Naive B cell (primary cell): ENCODE data around the gene ZNF423. TPM values are rescaled to one million over a fixed set of nuclear protein-coding genes. Genes with fewer than 3 reads are reported as not detected.

Experiments
- ATAC-seq, 2 donors: fragments of 150-1000 bp; cut with Tn5 transposase; 2 replicates each; pipeline ENCODE4 v1.10.0; 2021; ENCODE audit warnings: low read depth in 2 of 2, mild to moderate bottlenecking in 2 of 2, moderate library complexity in 2 of 2
- DNase-seq: peaks from one replicate; pipeline ENCODE4 v3.0.0; 2022
- H3K27ac Mint-ChIP-seq, 6 donors: one replicate each; pipeline ENCODE4 v1.8.0; 2020 to 2022; ENCODE audit warnings: mild to moderate bottlenecking in 6 of 6, mixed read lengths in 6 of 6, moderate library complexity in 5 of 6, inconsistent platforms in 2 of 6
- H3K27me3 Mint-ChIP-seq, 3 donors: one replicate each; pipeline ENCODE4 v1.8.0; 2021 to 2022; ENCODE audit warnings: mixed read lengths in 3 of 3, mild to moderate bottlenecking in 1 of 3
- H3K36me3 Mint-ChIP-seq, 2 donors: one replicate each; pipeline ENCODE4 v1.8.0; 2020 to 2022; ENCODE audit warnings: mixed read lengths in 2 of 2, inconsistent platforms in 1 of 2, mild to moderate bottlenecking in 1 of 2
- H3K4me1 Mint-ChIP-seq, 3 donors: one replicate each; pipeline ENCODE4 v1.8.0; 2020 to 2022; ENCODE audit warnings: mixed read lengths in 3 of 3, inconsistent platforms in 1 of 3, mild to moderate bottlenecking in 1 of 3, moderate library complexity in 1 of 3
- H3K4me3 Mint-ChIP-seq, 8 donors: one replicate each; pipeline ENCODE4 v1.8.0; 2020 to 2022; ENCODE audit warnings: mild to moderate bottlenecking in 8 of 8, mixed read lengths in 8 of 8, moderate library complexity in 8 of 8, inconsistent platforms in 2 of 8
- H3K9me3 Mint-ChIP-seq, 7 donors: one replicate each; pipeline ENCODE4 v1.8.0; 2020 to 2022; ENCODE audit warnings: mixed read lengths in 7 of 7, mild to moderate bottlenecking in 5 of 7, inconsistent platforms in 2 of 7, moderate library complexity in 1 of 7
- polyA plus RNA-seq, 6 donors: library from polyadenylated mRNA; unstranded; fragments of 300-500 nt; fragmentation: Illumina TruSeq; gene quantifications; one replicate each; pipeline ENCODE4 v1.2.3, GENCODE V29; 2021; ENCODE audit warnings: low read depth in 6 of 6

ZNF423 gene
- polyA plus RNA-seq, 6 donors from 2014 or later = not detected

DNA sequence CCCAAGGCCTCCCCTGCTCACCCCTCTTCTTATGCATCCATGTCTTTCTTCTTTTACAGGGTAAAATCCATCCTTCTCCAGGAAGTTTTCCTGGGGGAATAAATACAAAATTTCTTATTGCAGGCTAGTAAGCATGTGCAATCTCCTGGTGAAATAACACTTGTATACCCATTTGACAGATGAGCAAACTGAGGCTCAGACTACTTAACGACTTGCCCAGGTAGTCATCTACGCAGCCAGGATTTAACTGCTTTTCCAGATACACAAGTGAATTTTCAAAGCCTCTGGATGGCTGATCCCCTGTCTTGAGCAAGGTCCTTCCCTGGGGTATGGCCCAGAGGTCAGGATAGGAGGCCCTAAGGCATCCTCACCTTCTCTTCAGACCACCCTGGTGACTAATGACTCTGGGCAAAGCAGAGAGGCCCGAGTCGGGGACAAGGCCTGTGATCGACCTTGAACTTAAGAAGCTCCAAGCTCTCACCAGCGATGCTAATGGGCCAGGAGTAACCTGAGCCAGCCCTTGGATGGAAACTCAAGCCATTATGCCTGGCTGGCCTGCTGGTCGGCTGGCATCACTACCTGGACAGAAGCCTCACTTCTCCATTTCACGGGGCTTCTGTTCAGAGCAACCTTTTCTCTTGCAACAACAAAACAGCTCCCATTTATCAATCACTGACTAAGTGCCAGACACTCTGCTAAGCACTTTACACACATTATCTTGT is 33.1 kb downstream of the ZNF423 start:
- Mint-ChIP-seq H3K9me3 (no peaks in the 10 kb centered on the region), H3K4me1 (no peaks in the 10 kb centered on the region), H3K4me3 (no peak overlapping the region), H3K27me3 (peaks cover 0 to 11% (median 0%) of the 10 kb centered on the region in 3 donors), H3K27ac (no peak overlapping the region), H3K36me3 (no peaks in the 10 kb centered on the region)
- ATAC-seq (no peak), DNase-seq (no peak)

DNA sequence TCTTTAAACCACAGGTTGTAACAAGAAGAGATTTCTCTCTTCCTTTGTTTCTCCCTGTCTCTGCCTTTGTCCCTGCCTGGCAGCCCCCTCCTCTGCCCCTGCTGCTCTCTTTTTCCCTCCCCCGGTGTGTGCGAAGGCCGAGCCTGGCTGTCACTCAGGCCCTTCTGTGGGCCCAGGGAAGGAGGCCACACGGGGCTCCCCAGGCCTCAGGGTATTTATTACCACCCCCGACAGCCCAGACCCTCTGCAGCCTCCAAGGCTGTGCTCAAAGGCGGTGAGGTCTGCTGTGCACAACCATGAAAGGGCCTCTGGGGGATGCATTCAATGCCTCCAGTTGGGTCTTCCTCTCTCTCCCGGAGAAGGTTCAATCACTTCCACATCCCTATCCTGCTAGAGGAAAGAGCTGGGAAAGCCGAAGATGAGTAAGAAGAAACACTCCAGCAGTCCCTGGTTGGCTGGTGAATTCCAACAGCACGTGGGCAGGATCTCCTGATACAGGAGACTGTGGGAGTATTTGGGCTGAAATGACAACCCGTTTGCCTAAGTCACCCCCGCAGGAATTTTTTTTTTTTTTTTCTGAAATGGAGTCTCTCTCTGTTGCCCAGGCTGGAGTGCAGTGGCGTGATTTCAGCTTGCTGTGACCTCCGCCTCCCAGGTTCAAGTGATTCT is 34.2 kb downstream of the ZNF423 start:
- ATAC-seq (no peak), DNase-seq (no peak)
- no peak overlapping the region for H3K27ac Mint-ChIP-seq
- peaks cover 0 to 5% (median 0%) of the 10 kb centered on the region in 3 donors for H3K27me3 Mint-ChIP-seq
- no peaks in the 10 kb centered on the region for H3K4me1 Mint-ChIP-seq
- H3K4me3 Mint-ChIP-seq = no peak overlapping the region
- no peaks in the 10 kb centered on the region for H3K36me3 Mint-ChIP-seq
- no peaks in the 10 kb centered on the region for H3K9me3 Mint-ChIP-seq

DNA sequence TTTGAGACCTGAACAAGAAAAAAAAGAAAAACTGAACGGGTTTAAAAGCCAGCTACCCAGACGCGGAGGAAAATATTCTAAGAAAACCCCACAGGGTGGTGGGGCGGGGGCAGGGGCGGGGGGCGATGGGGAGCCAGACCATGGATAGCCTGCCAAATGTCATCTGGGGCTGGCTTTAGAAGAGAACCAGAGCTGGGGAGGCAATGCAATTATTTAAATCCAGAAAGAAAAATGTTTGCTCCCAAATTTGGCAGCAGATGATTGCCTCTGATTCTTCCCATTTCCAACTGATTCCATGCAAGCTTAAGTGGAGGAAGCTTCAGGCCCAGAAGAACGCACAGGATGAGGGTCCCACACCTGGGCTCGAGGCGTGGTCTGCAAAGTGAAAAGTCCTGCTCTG is 34.8 kb downstream of the ZNF423 start:
- Mint-ChIP-seq H3K27ac (no peak overlapping the region), H3K36me3 (no peaks in the 10 kb centered on the region), H3K27me3 (peaks cover 0 to 5% (median 0%) of the 10 kb centered on the region in 3 donors), H3K4me3 (no peak overlapping the region), H3K9me3 (no peaks in the 10 kb centered on the region), H3K4me1 (no peaks in the 10 kb centered on the region)
- ATAC-seq (no peak), DNase-seq (no peak)

DNA sequence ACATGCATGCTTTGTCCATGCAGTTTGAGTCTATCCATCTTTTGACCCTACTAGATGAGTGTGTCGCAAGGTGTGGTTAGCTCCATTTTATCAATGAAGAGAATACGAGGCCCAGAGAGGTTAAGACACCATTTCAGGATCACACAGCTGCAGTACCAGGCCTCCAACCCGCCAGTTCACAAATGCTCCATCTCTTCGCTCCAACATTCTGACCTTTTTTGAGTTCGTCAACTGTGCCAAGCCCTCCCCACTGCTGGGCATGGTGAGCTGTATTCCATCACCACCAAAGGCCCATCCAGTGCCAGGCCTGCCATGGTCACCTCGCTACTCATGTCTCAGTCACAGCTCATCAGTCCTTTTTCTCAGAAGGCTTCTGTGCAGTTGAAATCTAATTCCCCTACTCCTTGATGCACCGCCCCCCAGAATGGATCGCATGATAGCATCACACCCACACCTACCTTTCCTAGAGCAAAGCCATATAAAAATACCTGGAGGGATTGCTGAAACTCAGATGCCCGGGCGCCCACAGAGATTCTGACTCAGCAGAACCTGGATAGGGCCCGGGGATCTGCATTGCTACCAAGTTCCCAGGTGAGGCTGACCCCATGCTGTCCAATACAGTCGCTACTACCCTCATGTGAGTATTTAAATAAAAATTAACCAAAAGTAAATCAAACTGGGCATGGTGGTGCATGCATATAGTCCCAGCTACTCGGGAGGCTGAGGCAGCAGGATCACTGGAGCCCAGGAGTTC is 38.0 kb downstream of the ZNF423 start:
- Mint-ChIP-seq H3K9me3 (no peaks in the 10 kb centered on the region), H3K27ac (no peak overlapping the region), H3K27me3 (no peaks in the 10 kb centered on the region), H3K4me1 (no peaks in the 10 kb centered on the region), H3K36me3 (no peaks in the 10 kb centered on the region), H3K4me3 (peak overlapping the region in 1 of 8 donors; percentile 60)
- no peak for DNase-seq
- no peak for ATAC-seq

DNA sequence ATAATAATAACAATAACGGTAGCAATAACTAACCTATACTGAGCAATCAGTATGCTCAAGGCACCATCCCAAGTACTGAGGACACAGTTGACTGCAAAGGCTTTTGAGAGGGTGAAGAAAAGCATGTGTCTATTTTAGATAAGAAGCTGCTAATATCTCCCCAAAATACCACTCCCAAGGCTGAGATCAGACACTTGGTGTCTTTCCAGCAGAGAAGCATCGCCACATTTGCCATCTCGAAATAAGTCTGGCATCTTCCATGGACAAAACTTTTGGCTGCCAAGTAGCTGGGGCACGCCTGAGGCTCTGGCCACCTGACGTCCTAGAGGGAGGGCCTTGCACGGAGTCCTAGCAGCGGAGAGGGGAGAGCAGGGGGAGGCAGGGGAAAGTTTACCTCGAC is 39.0 kb downstream of the ZNF423 start:
- no peaks in the 10 kb centered on the region for H3K9me3 Mint-ChIP-seq
- DNase-seq = no peak
- no peak for ATAC-seq
- H3K4me1 Mint-ChIP-seq = no peaks in the 10 kb centered on the region
- H3K36me3 Mint-ChIP-seq = no peaks in the 10 kb centered on the region
- no peak overlapping the region for H3K4me3 Mint-ChIP-seq
- no peaks in the 10 kb centered on the region for H3K27me3 Mint-ChIP-seq
- no peak overlapping the region for H3K27ac Mint-ChIP-seq

DNA sequence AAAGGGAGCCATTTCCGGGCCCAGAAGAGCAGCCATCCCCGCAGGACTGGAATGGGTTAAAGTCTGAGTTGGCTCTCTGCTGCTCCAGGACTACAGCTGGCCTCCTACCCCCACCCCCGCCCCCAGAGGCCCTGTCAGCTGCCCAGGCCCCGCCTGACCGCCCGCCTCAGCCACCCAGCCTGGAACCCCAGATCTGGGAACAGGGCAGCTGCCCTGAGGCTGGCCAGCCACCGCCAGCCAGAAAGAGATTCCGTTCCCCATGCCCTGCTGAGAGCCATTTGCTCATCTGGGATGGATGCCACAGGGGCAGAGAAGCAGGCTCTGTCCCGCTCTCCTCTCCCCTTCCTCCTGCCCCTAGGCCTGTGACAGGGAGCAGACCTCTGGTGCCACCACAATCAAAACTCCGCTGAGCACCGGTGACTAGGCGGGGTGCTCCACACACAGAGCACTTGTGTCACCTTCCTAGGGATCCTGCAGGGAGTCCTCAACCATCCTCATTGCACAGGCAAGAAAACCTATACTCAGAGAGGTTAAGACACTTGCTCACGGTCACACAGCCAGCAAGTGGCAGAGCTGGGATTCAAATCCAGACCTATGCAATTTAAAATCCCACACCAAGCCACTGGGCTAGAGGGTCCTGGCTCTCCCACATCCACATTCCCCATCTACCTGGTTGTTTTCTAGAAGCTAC is 44.1 kb downstream of the ZNF423 start:
- Mint-ChIP-seq H3K27ac (peak overlapping the region in 2 of 6 donors; percentile 49 to 52), H3K4me1 (peaks cover 0 to 2% (median 0%) of the 10 kb centered on the region in 3 donors), H3K4me3 (no peak overlapping the region), H3K9me3 (no peaks in the 10 kb centered on the region), H3K27me3 (no peaks in the 10 kb centered on the region), H3K36me3 (no peaks in the 10 kb centered on the region)
- no peak for ATAC-seq
- DNase-seq = no peak

DNA sequence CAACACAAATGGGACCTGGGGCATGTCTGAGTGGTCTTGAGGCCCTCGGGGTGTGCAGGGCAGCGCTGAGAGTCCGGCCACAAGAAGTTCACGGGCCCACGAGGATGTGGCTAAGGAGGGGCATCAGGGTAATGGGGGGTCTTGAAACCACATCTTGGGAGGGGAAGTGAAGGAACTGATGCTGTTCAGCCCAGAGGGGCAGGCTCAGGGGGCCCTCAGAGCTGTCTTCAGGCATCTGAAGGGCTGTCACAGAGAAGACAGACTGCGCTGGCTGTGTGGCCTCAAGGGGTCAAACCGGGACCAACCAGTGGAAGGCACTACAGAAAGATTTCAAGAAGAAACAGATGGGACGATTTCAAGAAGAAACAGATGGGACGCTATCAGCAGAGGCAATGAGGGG is 45.1 kb downstream of the ZNF423 start:
- Mint-ChIP-seq H3K9me3 (no peaks in the 10 kb centered on the region), H3K4me3 (no peak overlapping the region), H3K4me1 (peaks cover 0 to 2% (median 0%) of the 10 kb centered on the region in 3 donors), H3K27ac (peak overlapping the region in 1 of 6 donors; percentile 13), H3K36me3 (no peaks in the 10 kb centered on the region), H3K27me3 (no peaks in the 10 kb centered on the region)
- ATAC-seq (no peak), DNase-seq (no peak)

DNA sequence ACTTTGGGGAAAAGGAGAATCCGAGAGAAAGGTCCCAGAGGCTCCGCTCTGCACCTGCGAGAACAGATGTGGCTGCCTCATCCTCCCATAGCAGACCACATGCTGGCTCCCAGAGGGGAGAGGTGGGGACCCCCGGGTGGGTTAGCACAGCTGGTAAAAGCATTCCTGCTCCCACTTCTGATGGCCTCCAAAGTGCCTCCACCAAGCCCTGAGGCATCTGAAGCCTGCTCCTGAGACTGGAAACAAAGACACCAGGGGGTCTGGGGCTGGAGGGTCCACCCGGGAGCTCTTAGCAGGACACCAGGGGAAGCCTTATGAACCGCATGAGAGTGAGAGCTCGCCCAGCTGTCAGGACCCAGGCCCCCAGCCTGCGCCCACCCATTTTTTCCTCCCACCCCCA is 46.4 kb downstream of the ZNF423 start:
- Mint-ChIP-seq H3K4me1 (peaks cover 0 to 2% (median 0%) of the 10 kb centered on the region in 3 donors), H3K4me3 (no peak overlapping the region), H3K9me3 (no peaks in the 10 kb centered on the region), H3K27ac (no peak overlapping the region), H3K36me3 (no peaks in the 10 kb centered on the region), H3K27me3 (no peaks in the 10 kb centered on the region)
- DNase-seq (no peak), ATAC-seq (no peak)

DNA sequence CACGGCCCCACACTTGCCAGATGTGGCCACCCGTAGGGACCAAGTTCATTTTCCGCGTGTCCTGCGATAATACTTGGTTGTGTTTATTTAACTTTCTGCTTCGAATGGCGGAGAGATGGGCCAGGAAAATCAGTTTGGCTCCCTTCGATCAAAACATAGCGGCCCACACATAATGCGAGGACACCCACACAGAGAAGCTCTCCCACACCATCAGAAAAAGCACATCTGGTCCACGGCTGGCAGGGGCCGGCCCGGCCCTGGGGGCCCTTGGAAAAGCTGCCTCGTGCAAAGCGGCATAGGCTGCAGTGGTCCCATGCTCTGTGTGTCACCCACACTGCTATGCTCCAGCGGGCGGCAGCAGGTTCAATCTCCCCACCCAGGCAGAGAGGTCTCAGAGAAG is 46.9 kb downstream of the ZNF423 start:
- Mint-ChIP-seq H3K27me3 (no peaks in the 10 kb centered on the region), H3K9me3 (no peaks in the 10 kb centered on the region), H3K27ac (no peak overlapping the region), H3K36me3 (no peaks in the 10 kb centered on the region), H3K4me1 (peaks cover 0 to 2% (median 0%) of the 10 kb centered on the region in 3 donors), H3K4me3 (no peak overlapping the region)
- DNase-seq = no peak
- no peak for ATAC-seq

DNA sequence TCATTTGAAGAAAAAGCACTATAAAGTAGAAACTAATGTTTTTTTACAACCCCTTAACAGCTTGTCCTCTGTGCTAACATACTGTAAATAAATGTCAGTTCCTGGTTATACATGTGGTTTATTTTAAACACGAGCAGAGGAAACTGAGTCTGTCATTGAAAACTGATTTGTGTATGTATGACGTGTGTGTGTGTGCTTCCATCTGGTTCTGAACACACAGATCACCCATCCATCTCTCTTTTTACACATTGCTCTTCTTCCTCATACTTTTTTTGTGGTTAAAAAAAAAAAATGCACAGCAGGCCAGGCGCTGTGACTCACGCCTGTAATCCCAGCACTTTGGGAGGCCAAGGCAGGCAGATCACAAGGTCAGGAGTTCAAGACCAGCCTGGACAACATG is 49.5 kb downstream of the ZNF423 start:
- Mint-ChIP-seq H3K4me1 (peaks cover 0 to 2% (median 0%) of the 10 kb centered on the region in 3 donors), H3K4me3 (no peak overlapping the region), H3K9me3 (no peaks in the 10 kb centered on the region), H3K27ac (no peak overlapping the region), H3K36me3 (no peaks in the 10 kb centered on the region), H3K27me3 (no peaks in the 10 kb centered on the region)
- ATAC-seq (no peak), DNase-seq (no peak)

DNA sequence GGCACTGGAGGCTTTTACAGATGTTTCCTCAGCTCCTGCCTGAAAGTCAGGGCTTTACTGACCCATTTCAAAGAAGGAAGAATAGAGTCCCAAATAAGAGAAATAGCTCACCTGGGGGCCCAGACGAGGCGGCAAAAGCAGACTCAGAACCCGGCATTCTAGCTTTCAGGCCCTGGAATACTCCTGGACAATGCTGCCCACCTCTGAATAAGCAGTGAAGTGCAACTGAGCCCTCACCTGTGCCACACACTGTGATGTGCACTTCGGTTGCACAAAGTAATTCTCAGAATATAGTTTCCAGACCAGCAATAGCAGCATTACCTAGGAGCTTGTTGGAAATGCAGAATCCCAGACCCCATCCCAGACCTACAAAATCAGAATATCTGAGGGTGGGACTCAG is 54.6 kb downstream of the ZNF423 start:
- Mint-ChIP-seq H3K9me3 (no peaks in the 10 kb centered on the region), H3K4me1 (peaks cover 0 to 11% (median 9%) of the 10 kb centered on the region in 3 donors)
- no peak for ATAC-seq

DNA sequence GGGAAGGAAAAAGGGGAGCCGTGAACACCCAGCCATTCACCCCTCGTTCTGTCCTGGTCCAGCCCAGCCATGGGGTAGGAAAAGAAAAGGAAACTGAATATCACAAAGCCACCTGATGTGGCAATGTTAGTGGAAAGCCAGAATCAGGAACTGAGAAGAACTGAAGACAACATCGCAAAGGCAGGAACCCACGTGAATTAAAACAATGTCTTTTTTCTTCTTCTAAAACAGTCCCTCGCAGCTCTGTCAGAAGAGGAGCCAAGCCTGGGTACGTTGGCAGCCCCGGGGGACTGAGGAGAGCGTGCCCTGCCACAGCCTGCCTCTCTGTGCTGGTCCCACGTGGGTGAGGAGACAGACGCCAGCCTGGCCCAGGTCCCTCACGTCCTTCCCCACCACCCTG is 55.0 kb downstream of the ZNF423 start:
- peak; percentile 30 to 43 for ATAC-seq
- H3K36me3 Mint-ChIP-seq = no peaks in the 10 kb centered on the region
- H3K4me1 Mint-ChIP-seq = peaks cover 0 to 11% (median 9%) of the 10 kb centered on the region in 3 donors
- H3K4me3 Mint-ChIP-seq = no peak overlapping the region
- no peaks in the 10 kb centered on the region for H3K27me3 Mint-ChIP-seq
- no peak overlapping the region for H3K27ac Mint-ChIP-seq
- no peaks in the 10 kb centered on the region for H3K9me3 Mint-ChIP-seq
- DNase-seq = peak; percentile 8

More for the DNA sequence above, 54.6 kb downstream of the ZNF423 start:
- Mint-ChIP-seq H3K4me3 (no peak overlapping the region), H3K27ac (no peak overlapping the region), H3K36me3 (no peaks in the 10 kb centered on the region), H3K27me3 (no peaks in the 10 kb centered on the region)
- no peak for DNase-seq

DNA sequence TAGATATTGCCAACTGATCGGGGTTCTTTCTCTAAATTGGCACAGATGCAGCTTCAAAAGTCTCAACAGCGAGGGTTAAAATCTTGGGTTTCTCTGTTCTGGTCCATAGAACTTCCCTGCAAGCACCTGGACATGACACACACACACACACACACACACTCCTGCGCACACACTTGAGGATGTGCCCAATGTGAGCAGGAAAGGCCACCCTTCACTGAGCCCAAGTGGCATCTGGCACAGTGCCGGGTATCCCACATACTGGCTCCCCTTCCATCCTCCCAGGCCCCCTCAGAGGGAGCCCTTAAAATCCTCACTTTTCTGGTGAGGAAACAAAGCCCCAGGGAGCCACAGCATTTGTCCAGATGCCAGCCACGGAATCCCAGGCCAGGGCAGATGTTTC is 55.5 kb downstream of the ZNF423 start:
- Mint-ChIP-seq H3K4me3 (no peak overlapping the region), H3K27ac (peak overlapping the region in 1 of 6 donors; percentile 90), H3K36me3 (no peaks in the 10 kb centered on the region), H3K9me3 (no peaks in the 10 kb centered on the region), H3K27me3 (no peaks in the 10 kb centered on the region), H3K4me1 (peaks cover 0 to 11% (median 9%) of the 10 kb centered on the region in 3 donors)
- DNase-seq (no peak), ATAC-seq (no peak)
